Measurements from ENCODE around the gene DDC.
"Not testable (repeated sequence)": the region's sequence is repeated elsewhere in the genome, so short reads cannot be mapped to it uniquely, and the experiment has no call there.

Gene DDC

GRCh38 chr7:50554431-50555322, 10.5 kb downstream of the DDC start:
- H3K9me3 ChIP-seq (ENCODE audit: control insufficient read depth, insufficient read depth, low read length) = no peaks in the 10 kb centered on the region
- H3K4me1 ChIP-seq (ENCODE audit: insufficient read depth, low read length) = no peaks in the 10 kb centered on the region
- H3K9ac ChIP-seq (ENCODE audit: low read depth, low read length) = no peak overlapping the region
- H3K36me3 ChIP-seq (ENCODE audit: insufficient read depth, low read length) = no peaks in the 10 kb centered on the region

- Histone ChIP-seq H3K9ac (ENCODE audit: low read depth, low read length) (no peak overlapping the region), H3K9me3 (ENCODE audit: control insufficient read depth, insufficient read depth, low read length) (no peaks in the 10 kb centered on the region), H3K4me1 (ENCODE audit: insufficient read depth, low read length) (no peaks in the 10 kb centered on the region), H3K36me3 (ENCODE audit: insufficient read depth, low read length) (no peaks in the 10 kb centered on the region)
Measured at GRCh38 chr7:50553973-50554372, 11.2 kb downstream of the DDC start.

GRCh38 chr7:50552921-50553320, 12.3 kb downstream of the DDC start:
- no peaks in the 10 kb centered on the region for H3K36me3 ChIP-seq (ENCODE audit: insufficient read depth, low read length)
- no peaks in the 10 kb centered on the region for H3K9me3 ChIP-seq (ENCODE audit: control insufficient read depth, insufficient read depth, low read length)
- no peaks in the 10 kb centered on the region for H3K4me1 ChIP-seq (ENCODE audit: insufficient read depth, low read length)
- no peak overlapping the region for H3K9ac ChIP-seq (ENCODE audit: low read depth, low read length)

DNA sequence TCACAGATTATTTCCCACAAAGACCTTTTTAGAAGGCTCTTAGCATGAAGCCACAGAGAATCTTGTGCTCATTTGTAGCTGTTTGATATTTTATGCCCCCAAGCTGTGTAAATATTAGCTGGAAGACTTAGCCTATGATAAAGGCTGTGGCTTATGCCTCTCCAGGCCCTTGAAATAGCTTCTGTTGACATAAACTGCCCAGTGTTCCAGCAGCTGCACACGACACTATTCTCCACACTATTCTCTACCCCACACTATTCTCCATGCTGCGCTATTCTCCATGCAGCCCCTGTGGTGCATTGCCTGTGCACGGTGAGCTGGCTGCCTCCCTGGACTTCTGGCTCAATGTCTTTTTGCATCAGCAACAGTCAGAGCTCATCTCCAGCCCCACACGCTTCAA, 13.1 kb downstream of the DDC start:
- H3K36me3 ChIP-seq (ENCODE audit: insufficient read depth, low read length) = no peaks in the 10 kb centered on the region
- H3K9me3 ChIP-seq (ENCODE audit: control insufficient read depth, insufficient read depth, low read length) = no peaks in the 10 kb centered on the region
- no peaks in the 10 kb centered on the region for H3K4me1 ChIP-seq (ENCODE audit: insufficient read depth, low read length)
- no peak overlapping the region for H3K9ac ChIP-seq (ENCODE audit: low read depth, low read length)

GRCh38 chr7:50545613-50546012, 19.6 kb downstream of the DDC start:
- H3K9me3 ChIP-seq (ENCODE audit: control insufficient read depth, insufficient read depth, low read length); H3K4me1 ChIP-seq (ENCODE audit: insufficient read depth, low read length); H3K9ac ChIP-seq (ENCODE audit: low read depth, low read length); H3K36me3 ChIP-seq (ENCODE audit: insufficient read depth, low read length): not testable (repeated sequence)

DNA sequence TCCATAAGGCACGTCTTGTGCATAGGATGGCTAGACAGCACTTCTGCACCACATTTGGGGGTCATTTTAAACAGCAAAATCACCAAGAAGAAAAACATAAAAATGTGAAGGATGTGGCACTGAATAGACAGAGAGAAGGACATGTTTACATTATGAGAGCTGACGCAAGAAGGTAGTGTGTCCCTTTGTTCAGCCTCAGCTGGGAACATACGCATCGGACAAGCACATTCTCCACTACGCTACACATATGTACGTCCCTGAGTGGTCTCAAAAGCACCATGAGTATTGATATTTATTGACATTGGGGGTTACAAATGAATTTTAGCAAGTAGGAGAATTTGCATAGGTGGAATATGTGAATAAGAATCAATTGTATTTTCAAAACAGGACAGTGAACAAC, 20.2 kb downstream of the DDC start:
- no peaks in the 10 kb centered on the region for H3K36me3 ChIP-seq (ENCODE audit: insufficient read depth, low read length)
- no peaks in the 10 kb centered on the region for H3K9me3 ChIP-seq (ENCODE audit: control insufficient read depth, insufficient read depth, low read length)
- no peak overlapping the region for H3K9ac ChIP-seq (ENCODE audit: low read depth, low read length)
- H3K4me1 ChIP-seq (ENCODE audit: insufficient read depth, low read length) = no peaks in the 10 kb centered on the region

- Histone ChIP-seq H3K4me1 (ENCODE audit: insufficient read depth, low read length) (no peaks in the 10 kb centered on the region), H3K9me3 (ENCODE audit: control insufficient read depth, insufficient read depth, low read length) (no peaks in the 10 kb centered on the region), H3K9ac (ENCODE audit: low read depth, low read length) (no peak overlapping the region), H3K36me3 (ENCODE audit: insufficient read depth, low read length) (no peaks in the 10 kb centered on the region)
Measured at GRCh38 chr7:50543776-50544442, 21.3 kb downstream of the DDC start.

GRCh38 chr7:50542132-50542531, 23.1 kb downstream of the DDC start:
- Histone ChIP-seq H3K9me3 (ENCODE audit: control insufficient read depth, insufficient read depth, low read length) (no peaks in the 10 kb centered on the region), H3K36me3 (ENCODE audit: insufficient read depth, low read length) (no peaks in the 10 kb centered on the region), H3K4me1 (ENCODE audit: insufficient read depth, low read length) (no peaks in the 10 kb centered on the region), H3K9ac (ENCODE audit: low read depth, low read length) (no peak overlapping the region)

GRCh38 chr7:50540785-50541579, 24.2 kb downstream of the DDC start:
- no peaks in the 10 kb centered on the region for H3K9me3 ChIP-seq (ENCODE audit: control insufficient read depth, insufficient read depth, low read length)
- H3K9ac ChIP-seq (ENCODE audit: low read depth, low read length) = no peak overlapping the region
- no peaks in the 10 kb centered on the region for H3K36me3 ChIP-seq (ENCODE audit: insufficient read depth, low read length)
- H3K4me1 ChIP-seq (ENCODE audit: insufficient read depth, low read length) = no peaks in the 10 kb centered on the region

DNA sequence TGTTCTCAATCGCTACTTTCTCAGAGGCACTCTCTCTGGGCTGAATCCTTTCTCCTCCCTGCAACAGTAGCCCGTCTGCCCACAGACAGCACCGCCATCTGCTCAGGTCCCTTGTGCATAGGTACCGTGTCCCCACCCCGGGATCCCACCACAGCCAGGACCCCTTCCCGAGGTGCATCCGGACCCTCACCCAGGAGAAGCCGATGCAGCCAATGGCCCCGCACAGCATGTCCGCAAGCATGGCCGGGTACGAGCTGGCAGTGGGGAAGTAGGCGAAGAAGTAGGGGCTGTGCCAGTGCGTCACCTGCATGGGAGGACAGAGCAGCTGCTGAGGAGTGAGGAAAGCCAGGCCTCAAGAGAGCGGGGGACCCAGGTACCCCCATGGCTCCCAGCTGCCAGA, 25.5 kb downstream of the DDC start:
- no peaks in the 10 kb centered on the region for H3K4me1 ChIP-seq (ENCODE audit: insufficient read depth, low read length)
- no peaks in the 10 kb centered on the region for H3K36me3 ChIP-seq (ENCODE audit: insufficient read depth, low read length)
- H3K9me3 ChIP-seq (ENCODE audit: control insufficient read depth, insufficient read depth, low read length) = no peaks in the 10 kb centered on the region
- no peak overlapping the region for H3K9ac ChIP-seq (ENCODE audit: low read depth, low read length)

DNA sequence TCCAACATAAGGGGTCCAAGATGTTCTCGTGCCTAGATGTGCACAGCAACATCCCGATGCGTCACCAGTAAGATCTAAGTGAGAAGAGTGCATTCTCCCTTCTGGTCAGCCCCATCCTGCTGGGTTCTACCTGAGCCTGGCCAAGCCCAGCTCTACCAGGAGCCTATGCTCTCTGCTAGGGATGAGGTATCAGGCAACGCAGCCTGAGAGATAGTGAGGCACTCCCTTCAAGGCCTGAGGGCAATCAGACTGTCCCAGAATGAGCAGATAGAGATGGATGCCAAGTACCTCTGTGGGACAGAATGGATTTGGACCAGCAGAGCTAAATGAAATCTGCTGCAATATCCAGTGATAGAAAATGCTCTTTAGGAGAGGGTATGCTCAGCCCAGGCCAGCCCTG, 26.7 kb downstream of the DDC start:
- Histone ChIP-seq H3K9me3 (ENCODE audit: control insufficient read depth, insufficient read depth, low read length) (no peaks in the 10 kb centered on the region), H3K4me1 (ENCODE audit: insufficient read depth, low read length) (0 out of 2 replicates have a peak, but pooled peaks cover 5% of the 10 kb centered on the region), H3K36me3 (ENCODE audit: insufficient read depth, low read length) (no peaks in the 10 kb centered on the region), H3K9ac (ENCODE audit: low read depth, low read length) (no peak overlapping the region)

DNA sequence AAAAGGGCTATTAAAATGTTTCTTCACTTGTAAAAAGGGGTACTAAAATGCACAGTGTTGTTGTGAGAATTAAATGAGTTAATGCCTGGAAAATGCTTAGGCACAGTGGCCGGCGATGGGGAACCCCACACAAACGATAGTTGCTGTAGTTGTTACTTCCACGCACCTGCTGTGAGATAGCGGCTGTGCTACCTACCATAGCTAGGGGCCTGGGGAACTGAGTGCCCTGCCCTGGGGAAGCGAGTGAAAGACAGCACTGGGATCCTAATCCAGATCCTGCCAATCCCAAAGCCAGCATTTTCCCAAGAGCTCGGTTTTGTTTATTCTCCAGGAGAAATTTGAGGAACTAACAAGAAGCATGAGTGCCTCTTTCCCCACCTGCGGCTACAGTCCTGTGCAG, 27.8 kb downstream of the DDC start:
- no peak overlapping the region for H3K9ac ChIP-seq (ENCODE audit: low read depth, low read length)
- H3K9me3 ChIP-seq (ENCODE audit: control insufficient read depth, insufficient read depth, low read length) = no peaks in the 10 kb centered on the region
- H3K4me1 ChIP-seq (ENCODE audit: insufficient read depth, low read length) = 0 out of 2 replicates have a peak, but pooled peaks cover 5% of the 10 kb centered on the region
- no peaks in the 10 kb centered on the region for H3K36me3 ChIP-seq (ENCODE audit: insufficient read depth, low read length)

DNA sequence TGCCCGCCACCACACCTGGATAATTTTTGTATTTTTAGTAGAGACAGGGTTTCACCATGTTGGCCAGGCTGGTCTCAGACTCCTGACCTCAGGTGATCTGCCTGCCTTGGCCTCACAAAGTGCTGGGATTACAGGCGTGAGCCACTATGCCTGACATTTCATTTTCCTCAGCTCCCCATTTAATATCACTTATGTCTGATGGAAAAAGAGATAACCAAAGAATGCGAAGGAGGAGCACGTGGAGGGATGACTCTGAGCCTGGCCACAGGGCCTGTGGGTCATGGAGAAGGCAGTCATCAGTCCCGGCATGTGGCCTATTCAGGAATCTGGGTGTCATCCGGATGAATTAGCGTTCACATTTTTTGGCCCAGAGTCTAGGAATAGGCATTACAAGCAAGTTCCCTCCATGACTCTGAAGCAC, 29.9 kb downstream of the DDC start:
- not testable (repeated sequence) for H3K9ac ChIP-seq (ENCODE audit: low read depth, low read length); H3K36me3 ChIP-seq (ENCODE audit: insufficient read depth, low read length); H3K9me3 ChIP-seq (ENCODE audit: control insufficient read depth, insufficient read depth, low read length)
- H3K4me1 ChIP-seq (ENCODE audit: insufficient read depth, low read length) = peaks cover 19% of the 10 kb centered on the region

DNA sequence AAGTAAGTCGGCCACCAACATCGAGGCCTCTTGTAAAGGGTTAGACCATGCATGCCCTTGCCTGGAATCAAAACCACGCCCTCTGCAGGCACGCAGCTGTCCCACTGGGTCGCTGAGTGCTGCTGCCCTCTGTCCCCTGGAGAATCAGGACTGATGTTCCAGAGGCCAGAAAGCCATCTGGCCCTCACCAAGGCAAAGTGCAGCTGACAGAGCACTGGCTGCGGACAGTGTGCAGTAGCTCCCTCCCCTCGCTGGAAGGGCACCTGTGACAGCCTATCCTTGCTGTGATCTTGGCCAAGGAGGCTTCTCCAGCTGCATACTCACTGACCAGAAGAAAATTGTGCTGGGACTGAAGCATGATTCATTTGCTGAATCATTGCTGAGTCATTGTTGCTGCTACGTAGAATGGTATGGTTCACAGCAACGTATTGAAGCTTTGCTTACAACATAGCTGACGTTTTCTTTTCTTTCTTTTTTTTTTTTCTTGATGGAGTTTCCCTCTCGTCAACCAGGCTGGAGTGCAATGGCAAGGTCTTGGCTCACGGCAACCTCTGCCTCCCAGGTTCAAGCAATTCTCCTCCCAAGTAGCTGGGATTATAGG, 30.4 kb downstream of the DDC start:
- H3K9ac ChIP-seq (ENCODE audit: low read depth, low read length) = no peak overlapping the region
- no peaks in the 10 kb centered on the region for H3K9me3 ChIP-seq (ENCODE audit: control insufficient read depth, insufficient read depth, low read length)
- H3K4me1 ChIP-seq (ENCODE audit: insufficient read depth, low read length) = peaks cover 19% of the 10 kb centered on the region
- no peaks in the 10 kb centered on the region for H3K36me3 ChIP-seq (ENCODE audit: insufficient read depth, low read length)

All from ES-I3 (cell line).